ENCODE results near the gene ITPR2.

Gene ITPR2

DNA sequence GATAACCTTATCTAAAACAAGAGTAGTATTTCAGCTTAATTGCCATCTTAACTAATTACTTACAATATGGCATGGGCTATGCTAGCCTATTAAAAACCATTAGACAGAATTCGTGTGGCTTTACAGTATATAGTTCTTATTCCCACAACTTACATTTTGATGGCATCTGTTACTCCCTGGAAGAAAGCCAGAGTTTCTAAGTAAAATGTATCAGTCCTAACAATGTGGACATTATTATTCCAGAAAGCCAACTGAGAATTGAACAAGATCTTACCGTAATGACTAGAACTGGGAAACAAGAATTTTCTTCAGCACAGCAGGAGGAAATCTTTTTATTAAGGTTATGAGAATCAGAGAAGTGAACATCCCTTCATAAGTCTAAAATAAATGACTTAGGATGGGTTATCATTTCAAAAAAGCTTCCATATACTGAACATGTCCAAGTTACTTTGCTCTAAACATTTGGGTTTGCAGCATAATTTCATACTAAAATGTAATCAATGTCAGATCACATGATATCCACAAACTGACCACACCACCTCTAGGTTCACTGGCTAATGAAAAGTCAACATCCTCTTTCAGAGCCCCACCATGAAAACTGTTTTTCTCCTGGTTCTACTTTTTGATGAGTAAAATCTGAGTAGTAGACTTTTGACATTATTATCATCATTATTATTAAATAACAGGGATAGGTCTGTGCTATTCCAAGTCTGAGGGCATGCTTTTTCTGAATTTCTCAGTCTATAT is 457.9 kb downstream of the ITPR2 start:
- DNase-seq: no peak

DNA sequence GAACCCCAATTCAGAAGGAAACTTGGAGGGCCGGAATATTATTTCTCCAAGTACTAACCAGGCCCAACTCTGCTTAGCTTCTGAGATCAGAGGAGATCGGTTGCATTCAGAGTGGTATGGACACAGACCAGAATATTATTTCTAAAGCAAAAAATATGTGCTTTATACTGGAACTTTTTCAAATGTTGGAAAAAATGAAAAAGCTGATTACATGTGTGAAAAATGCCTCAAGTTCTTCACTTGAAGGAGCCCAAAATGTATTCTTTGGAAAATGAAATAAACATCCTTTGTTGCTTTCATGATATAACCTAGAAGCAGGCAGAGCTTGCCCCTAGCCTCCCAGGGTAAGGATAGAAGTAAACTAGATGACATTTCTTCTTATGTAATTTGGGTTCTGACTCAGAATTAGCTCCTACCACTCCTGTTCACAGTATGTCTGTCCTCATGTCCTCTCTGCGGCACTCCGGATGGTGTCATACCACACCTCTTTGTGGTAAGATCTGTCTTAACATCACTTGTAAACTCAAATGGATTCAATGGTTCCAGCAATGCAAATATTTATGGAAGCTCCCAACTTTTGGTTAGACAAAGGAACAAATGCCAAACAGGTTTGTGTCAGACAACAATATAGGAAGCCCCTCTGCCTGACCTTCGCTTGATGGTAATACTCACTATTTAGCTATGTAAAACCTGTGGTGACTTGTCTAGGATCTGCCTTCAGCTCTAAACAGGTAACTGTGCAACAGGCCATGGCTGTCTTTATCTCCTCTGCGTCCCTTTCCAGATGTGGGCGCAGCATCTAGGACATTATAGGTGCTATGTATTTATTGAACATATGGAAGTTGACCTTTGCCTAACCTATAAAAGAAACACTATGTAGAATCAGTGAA is 459.1 kb downstream of the ITPR2 start:
- no peak for DNase-seq

DNA sequence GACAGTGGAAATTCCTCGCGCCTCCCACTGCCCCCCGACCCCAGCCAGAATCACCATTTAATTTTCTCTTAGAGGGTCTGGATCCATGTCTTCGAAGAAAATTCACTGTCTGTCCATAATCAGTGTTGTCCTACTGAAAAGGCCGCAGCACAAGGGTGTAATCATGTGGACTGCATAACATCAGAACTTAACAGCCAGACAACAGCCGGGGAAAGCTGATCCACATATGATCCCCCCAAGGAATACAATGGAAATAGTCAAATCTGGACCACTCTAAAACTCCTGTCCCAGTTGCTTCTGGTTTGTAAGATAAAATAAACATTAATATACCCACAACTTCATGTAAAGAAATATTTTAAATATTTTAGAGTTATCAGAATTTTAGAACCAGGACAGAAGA is 460.1 kb downstream of the ITPR2 start:
- DNase-seq: no peak

DNA sequence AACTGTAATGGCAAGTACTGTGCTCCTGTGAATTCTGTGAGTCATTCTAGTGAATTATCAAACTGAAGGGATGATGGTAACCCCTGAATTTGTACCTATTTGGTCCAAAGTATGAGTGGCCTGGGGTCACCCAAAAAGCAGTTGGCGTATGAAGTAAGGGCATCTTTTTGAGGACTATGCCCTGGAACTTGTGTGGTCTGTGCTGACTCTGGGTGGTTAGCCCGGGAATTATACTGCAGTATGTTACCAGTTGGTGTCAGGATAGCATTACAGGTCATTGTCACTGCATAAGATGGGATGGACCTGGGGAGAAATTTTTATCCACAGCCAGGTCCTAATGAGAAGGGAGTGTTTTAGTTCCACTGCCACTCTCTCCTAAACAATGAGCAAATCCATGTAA is 462.9 kb downstream of the ITPR2 start:
- DNase-seq: no peak

DNA sequence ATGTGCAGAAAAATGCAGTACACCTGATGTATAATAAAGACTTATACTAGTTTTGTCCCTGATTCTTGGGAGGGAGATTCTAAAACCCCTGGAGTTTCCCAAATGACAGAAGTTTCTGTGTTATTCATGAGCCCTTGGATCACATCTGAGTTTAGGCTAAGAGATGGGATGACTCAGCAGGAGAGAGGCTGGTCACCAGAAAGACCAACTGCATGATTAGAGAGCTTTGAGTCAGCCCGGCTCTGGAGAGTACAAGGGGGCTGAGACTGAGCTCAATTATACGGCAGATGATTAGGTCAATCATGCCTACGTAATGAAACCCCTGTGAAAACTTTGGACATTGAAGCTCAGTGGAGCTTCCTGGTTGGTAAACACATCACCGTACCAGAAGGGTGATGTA is 463.4 kb downstream of the ITPR2 start:
- peak; percentile 11 for DNase-seq

DNA sequence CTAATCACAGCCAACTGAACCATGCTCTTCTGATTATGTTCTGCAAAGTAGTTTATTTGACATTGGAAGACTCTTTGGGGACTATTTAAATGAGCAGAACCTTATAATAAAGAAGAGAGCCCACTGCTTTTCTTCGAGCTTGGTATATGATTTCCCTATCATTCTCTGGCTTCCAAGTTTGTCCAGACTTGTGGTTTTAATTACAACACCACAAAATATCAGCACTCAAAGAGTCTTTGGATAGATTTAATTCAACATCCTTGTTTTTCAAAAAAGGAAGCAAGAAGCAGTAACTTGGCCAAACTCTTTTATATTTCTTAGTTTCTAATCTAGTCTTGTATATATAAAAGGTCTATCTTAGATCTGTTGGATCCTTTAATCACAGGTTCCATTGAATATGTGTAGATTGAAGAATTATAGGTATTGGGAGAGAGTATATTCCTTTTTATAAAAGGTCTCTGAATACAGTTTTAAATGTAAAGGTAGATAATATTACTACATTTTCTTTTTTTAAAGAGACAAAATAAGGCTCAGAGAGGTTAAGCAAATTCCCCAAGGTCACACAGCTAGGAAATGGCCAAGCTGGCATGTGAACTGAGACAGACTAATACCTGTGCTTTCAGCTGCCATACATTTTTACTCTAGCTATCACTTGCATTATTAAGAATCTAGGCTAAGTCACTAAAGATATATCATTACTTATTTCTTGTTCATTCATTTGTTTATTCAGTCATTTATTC is 464.8 kb downstream of the ITPR2 start:
- DNase-seq: no peak

DNA sequence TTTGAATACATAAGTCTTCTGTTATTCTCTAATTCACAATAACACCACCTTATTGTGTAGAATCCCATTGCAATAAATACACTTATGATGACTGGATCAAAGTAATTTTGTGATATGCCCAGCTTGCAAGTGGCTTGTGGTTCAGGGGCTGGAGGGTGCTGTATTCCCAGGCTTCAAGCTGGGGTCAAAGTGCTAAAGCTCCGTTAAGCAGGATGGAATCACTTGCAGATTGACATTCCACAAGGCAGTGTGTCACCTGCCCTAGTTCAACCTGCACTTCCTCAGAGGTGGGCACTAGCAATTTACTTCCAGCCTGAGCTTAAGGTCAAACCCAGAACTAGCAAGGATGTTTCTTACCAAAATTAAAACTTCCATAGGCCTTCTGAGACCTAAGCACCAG is 471.0 kb downstream of the ITPR2 start:
- no peak for DNase-seq

DNA sequence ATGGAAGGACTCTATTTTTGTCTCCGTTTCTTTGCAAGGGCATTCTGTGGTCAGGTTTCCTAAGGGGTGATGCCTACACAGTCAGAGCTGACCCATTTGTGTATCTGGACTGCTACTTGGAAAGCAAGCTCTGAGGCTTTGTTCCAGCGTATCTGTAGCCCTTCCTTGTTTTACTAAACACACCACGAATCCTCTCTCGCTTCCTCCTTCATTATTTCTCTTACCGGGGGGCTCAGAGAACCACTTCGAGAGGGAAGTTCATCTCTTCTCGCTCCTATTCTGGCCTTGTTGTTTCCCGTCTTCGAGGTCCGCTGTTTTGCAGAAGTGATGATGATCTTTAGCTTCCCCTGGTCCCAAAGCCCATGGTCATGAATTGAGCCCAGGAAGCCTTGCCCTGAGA is 472.9 kb downstream of the ITPR2 start:
- DNase-seq: no peak

DNA sequence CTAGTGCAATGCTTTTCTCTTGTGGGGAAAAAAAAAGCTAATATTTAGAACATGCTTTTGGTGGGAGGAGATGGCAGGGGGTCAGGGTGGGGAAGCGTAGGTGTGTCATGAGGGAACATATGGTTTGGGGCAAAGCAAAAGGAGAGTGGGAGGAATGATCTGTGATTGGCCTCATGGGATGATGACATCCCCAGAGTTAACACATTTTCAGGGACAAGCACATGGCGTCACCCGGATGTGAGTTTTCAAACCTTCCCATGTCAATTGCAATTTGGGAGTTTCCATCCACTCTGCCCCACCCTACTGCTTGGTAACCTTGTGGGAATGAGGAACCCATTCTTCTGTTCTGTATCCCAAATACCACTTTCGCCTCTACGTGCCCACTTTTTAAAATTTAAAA is 473.4 kb downstream of the ITPR2 start:
- DNase-seq: no peak

DNA sequence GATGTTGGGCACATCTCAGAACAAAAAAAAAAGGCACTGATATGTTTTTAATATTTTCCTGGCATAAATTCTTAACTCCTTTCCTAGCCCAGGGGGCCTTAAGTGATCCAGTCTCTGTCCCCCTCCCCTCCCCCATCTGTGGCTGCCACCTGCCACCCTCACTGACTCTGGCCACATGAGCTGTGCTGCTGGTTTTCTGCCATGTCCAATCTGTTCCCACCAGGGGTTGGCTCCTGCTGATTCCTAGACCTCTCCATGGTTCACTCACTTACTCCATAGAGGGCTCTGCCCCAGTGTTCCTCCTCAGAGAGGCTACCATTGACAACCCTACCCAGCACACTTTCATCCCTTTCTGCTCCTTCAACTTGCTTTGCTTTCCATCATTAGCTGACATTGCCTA is 474.3 kb downstream of the ITPR2 start:
- DNase-seq: no peak

DNA sequence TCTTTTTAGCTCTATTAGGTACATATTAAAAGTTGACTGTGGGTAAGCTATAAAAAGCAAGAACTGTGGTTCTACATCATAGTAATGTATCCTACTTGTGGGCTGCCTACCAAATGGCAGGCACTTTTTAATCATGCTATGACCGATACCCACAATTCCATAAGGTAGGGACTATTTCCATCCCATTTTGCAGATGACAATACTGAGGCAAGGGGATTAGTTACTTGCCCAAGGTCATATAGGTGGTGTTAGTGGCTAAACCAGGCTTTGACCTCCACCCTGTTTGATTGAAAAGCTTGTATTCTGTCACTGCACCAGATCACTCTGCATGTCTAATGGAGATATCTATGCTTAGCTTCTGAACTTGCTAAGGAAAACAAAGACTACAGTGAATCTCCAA is 485.7 kb downstream of the ITPR2 start:
- DNase-seq: no peak

DNA sequence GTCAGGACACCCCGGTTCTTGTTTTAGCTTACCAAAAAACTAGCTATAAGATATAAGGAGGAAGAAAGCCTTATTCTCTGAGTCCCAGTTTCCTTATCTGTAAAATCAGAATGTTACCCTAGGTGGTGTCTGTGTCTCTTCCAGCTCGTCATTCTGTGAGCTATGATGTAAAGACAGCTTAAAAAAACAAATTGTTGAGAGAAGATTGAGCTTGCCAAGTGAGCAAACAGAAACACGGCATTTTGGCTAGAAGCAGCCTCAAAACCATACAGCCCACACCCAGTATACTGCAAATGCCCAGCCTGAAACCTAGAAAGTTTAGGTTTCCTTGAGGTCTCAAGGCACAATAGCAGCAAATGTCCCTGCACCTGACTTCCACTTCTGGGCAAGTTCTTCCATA is 486.3 kb downstream of the ITPR2 start:
- no peak for DNase-seq

DNA sequence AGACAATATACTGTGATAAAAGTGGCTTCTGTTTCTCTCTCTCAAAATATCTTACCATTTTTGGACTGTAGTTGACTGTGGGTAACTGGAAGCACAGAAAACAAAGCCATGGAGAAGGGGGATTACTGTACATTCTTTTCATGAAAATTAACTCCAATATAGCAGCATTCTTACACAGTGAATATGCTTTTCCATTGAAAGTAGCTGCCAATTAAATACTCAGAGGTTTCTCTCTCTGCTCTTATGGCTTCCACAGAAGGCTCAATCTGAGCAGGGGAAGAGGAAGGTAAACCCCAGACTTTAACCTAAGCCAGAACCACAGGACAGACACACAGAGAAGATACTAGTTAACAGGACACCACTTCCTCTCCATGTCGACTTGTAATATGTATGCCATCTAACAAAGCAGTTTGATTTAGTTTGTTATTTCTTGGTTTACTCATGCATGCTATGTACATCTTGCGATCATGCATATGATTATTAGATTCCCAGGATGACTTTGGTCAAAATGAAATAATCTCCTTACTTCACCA is 487.5 kb downstream of the ITPR2 start:
- DNase-seq: no peak

DNA sequence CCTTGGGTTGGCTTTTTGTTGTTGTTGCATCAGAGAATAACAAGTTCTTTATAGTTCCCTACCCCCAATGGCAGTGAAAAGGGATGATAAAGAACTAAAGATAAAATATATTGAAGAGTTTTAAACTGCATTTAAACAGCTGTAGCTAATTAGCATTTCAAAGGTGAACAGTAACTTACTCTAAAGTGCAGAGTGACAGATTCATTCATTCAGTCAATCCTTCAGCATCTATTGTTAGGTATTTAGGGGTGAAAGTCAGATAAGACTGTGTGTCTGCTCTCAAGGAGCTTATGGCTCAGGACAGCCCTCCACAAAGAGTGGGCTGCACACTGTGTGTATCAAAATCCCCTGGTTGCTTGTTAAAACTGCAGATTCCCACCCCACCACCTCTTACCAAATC is 491.5 kb downstream of the ITPR2 start:
- DNase-seq: no peak

DNA sequence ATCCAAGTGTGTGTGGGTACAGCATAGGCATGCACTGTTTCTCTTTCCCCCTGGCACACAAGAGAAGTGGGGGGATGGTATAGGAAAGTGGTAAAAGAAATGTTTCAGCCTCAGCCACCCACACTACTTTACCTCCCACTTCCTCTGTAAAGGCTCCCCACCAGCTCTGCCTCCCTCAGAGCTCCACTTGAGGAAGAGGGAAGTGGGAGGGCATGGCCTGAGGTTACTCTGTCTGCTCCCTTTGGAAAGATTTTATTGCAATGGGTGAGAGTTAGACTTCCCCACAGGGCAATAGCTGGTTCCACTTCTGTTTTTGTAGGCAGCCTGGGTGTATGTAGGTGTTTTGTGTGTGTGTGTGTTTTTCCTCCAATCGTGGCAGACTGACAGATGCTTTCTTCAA is 492.3 kb downstream of the ITPR2 start:
- no peak for DNase-seq

DNA sequence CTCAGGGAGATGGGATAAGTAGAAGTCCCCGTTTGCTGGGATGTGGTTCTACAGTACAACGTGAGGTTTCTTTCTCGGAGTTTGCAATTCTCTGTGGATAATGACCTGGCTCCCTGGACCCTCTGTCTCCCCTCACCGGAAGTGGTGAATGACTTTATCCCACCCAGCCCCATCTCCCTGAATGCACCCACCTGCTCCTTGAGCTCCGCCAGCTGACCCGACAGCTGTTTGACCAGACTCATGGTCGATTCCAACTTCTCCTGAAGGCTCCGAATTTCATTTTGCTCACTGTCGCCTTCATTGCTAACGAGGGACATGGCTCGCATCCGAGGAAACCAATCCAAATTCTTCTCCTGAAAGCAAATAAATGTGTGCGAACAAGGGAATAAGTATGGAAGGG is 493.0 kb downstream of the ITPR2 start:
- no peak for DNase-seq

DNA sequence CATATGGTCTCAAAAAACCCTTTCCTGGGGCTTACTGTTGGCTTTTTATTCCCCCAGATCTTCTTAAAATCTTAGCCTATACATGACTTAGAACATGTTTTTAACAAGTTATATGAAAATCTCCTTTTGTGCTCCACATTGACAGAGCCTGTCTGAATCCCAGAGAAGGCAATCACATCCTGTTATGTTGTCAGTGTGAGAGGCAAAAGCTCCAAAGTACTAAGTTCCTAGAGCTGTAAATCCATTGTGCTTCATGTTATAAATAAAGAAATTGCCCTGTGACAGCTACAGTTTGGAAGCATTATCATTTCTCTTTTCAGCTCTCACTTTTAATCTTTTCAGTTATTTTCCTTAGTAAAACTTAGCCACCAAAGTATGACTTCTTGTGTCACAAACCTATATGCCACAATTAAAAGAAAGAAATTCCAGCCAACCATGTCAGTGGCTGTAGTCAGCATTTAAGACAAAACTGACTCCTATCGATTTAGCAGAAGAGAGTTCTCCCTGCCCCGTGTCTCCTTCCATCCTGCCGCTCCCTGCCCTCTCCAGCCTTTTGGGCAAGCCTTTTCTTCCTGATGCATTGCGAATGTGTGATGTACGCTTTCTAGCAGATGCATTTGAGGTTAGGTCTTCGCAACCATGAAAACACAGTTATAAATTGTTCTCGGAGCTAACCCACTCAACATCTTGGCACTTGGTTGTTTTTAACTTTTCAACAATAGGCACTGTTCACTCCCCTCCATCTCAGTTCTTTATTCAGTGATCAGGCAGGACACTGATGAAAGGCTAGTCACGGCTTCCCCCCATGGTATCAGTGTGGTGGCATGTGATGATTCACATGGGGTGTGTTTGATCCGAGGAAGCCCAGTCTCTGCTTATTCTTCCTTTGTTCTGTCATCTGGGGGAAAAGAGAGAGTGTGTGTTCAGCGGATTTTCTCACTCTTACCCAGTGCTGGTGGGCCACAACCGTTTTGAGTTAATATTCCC is 494.1 kb downstream of the ITPR2 start:
- DNase-seq: no peak

DNA sequence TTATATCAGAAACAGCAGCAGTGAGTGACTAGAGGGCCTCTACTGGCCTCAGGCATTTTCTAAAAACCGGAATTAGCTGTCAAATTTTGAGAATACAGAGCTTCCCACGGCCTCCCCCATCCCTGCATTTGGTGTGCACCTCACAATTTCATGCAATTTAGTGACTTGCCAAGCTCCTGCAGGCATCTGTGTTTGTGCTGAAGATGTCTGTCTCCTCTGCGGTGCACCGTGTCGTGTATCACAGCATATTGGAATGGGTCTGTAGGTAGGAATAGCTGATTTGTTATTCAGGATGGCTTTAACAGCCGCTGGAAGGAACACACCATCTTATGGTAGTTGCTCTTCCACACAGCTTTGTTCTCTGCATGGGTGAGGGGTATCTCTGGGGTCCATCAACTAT is 497.3 kb downstream of the ITPR2 start:
- no peak for DNase-seq

DNA sequence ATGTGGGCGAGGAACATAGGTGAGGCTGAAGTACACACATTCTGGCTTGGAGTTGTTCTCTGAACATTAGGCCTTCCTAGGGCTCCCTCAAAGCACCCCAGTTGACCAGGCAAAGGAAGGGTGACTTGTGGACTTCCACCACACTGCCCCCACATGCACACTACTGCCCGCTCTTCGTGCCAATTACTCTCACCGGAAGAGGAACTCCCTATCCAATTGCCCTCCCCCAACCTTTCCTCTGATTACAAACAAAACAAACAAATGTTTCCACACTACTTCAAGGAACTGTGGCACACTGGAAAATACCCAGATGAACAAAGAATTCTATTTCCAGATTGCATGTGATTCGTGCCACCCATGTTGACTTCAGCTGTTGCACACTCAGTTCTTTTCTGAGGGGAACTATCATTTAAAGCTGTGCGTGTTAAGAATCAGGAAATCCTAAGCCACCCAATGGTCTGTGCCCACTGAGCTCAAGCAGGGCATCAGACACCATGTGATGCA is 498.3 kb downstream of the ITPR2 start:
- no peak for DNase-seq

DNA sequence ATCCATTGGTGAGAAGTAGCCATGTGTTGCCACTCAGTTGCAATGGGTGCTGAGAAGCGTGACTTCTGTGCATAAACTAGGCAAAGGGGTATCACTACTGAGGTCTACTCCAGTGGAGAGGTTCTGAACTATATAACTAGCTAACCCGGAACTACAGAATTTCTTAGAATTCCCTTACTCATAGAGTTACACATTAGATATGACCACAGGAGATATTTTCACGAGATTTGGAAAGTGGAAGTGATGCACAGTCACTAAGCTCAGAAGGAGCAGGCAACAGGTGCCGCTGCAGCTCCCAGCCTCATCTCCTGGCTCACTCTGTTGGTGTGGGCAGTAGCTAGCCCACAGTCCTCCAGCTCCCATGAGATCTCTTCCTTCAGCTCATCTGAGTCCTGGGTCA is 501.0 kb downstream of the ITPR2 start:
- no peak for DNase-seq

DNA sequence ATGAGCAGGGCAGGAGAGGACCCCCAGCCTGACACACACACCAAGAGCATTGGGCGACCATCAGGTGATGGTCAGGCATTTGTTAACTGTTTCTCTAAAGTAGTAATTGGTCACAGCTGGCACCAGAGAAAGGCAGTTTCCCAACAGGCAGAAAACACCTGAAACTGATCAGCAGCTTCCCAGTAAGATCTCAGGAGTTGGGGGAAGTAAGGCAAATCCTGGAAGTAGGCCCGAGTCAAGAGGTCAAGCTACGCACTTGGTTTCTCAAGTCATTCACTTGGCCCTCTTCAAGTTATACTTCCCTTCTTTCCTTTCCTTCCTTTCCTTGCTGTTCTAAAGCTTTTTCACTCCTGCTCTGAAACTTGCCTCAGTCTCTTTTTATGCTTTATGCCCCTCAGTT is 501.9 kb downstream of the ITPR2 start:
- no peak for DNase-seq
